IMR-90 (cell line): ENCODE measurements around the gene SLC6A11. TPM values are rescaled to one million over a fixed set of nuclear protein-coding genes. Genes with fewer than 3 reads are reported as not detected.

ENCODE experiments used
- ATAC-seq: fragments of 200-7000 bp; cut with Tn5 transposase; 2 replicates; pipeline ENCODE4 v1.9.1; 2020; ENCODE audit warnings: low read depth, mild to moderate bottlenecking, moderate library complexity
- BruUV-seq: library from RNA; stranded (reverse); fragments of 400-500 nt; replicated peaks from 2 replicates; lab custom pipeline; 2021; lab: Mats Ljungman, UMichigan
- CTCF ChIA-PET: fragments of 300-600 bp; formaldehyde crosslinking; extraction: SDS; loops from one replicate; lab custom pipeline; 2021; ENCODE audit warnings: antibody characterized with exemption; lab: Yijun Ruan, JAX
- POLR2A ChIA-PET: fragments of 300-600 bp; sonication (Branson Sonifier 250); formaldehyde crosslinking; loops from one replicate; lab custom pipeline; 2022; ENCODE audit warnings: antibody characterized with exemption; ENCODE audit not compliant: unreplicated experiment; lab: Charles Lee
- DNase-seq: peaks from one replicate; pipeline ENCODE4 v3.0.0; 2013
- H2AFZ ChIP-seq: replicated peaks from 2 replicates; pipeline ENCODE3; 2013; ENCODE audit warnings: low read length, mild to moderate bottlenecking; ENCODE audit not compliant: poor library complexity
- H2AK5ac ChIP-seq: 2 replicates; pipeline ENCODE4 v1.6.1; 2013; ENCODE audit warnings: low read depth, low read length, inconsistent platforms
- H2AK9ac ChIP-seq: replicated peaks from 2 replicates; pipeline ENCODE3; 2013; ENCODE audit warnings: mild to moderate bottlenecking, low read depth, low read length, moderate library complexity; ENCODE audit not compliant: poor library complexity
- H2BK120ac ChIP-seq: 2 replicates; pipeline ENCODE4 v1.6.1; 2013; ENCODE audit warnings: low read depth, low read length, inconsistent platforms
- H2BK15ac ChIP-seq: 3 replicates; pipeline ENCODE4 v1.6.1; 2013; ENCODE audit warnings: low read depth, low read length, inconsistent platforms
- H2BK20ac ChIP-seq: 2 replicates; pipeline ENCODE4 v1.6.1; 2013; ENCODE audit warnings: low read depth, mild to moderate bottlenecking, inconsistent platforms, low read length, moderate library complexity
- H2BK5ac ChIP-seq: 2 replicates; pipeline ENCODE4 v1.6.1; 2013; ENCODE audit warnings: mild to moderate bottlenecking, low read depth, low read length, inconsistent platforms; ENCODE audit not compliant: poor library complexity, severe bottlenecking
- H3K14ac ChIP-seq: replicated peaks from 2 replicates; pipeline ENCODE4 v1.6.1; 2013; ENCODE audit warnings: low read depth, low read length, inconsistent platforms
- H3K18ac ChIP-seq: 2 replicates; pipeline ENCODE4 v1.6.1; 2013; ENCODE audit warnings: low read depth, low read length, control low read depth
- H3K23ac ChIP-seq: 2 replicates; pipeline ENCODE4 v1.6.1; 2013; ENCODE audit warnings: low read depth, low read length, inconsistent platforms
- H3K27ac ChIP-seq: 2 replicates; pipeline ENCODE4 v1.5.1; 2013; ENCODE audit warnings: mild to moderate bottlenecking, control low read depth, low read length; ENCODE audit not compliant: insufficient read depth
- H3K27me3 ChIP-seq: 2 replicates; pipeline ENCODE4 v1.6.1; 2013; ENCODE audit warnings: low read length; ENCODE audit not compliant: control insufficient read depth, insufficient read depth
- H3K36me3 ChIP-seq: 2 replicates; pipeline ENCODE4 v1.6.1; 2013; ENCODE audit warnings: low read length, mixed read lengths; ENCODE audit not compliant: control insufficient read depth, insufficient read depth
- H3K4ac ChIP-seq: 2 replicates; pipeline ENCODE4 v1.6.1; 2013; ENCODE audit warnings: low read depth, low read length, inconsistent platforms
- H3K4me1 ChIP-seq: 2 replicates; pipeline ENCODE4 v1.6.1; 2013; ENCODE audit warnings: low read length, mixed read lengths; ENCODE audit not compliant: control insufficient read depth, insufficient read depth
- H3K4me2 ChIP-seq: 2 replicates; pipeline ENCODE4 v1.6.1; 2013; ENCODE audit warnings: low read depth, mild to moderate bottlenecking, control low read depth, low read length, moderate library complexity
- H3K4me3 ChIP-seq: 2 replicates; pipeline ENCODE4 v1.5.1; 2013; ENCODE audit warnings: low read depth, mild to moderate bottlenecking, control low read depth, low read length, moderate library complexity; ENCODE audit not compliant: insufficient read depth
- H3K56ac ChIP-seq: 2 replicates; pipeline ENCODE4 v1.6.1; 2013; ENCODE audit warnings: low read length, inconsistent platforms; ENCODE audit not compliant: insufficient read depth; ENCODE audit errors: extremely low read depth
- H3K79me1 ChIP-seq, 2 experiments: 2 replicates each; pipeline ENCODE4 v1.6.1; 2013; ENCODE audit warnings: low read length in 2 of 2, inconsistent platforms in 1 of 2, low read depth in 1 of 2
- H3K9ac ChIP-seq: 2 replicates; pipeline ENCODE4 v1.6.1; 2013; ENCODE audit warnings: low read depth, low read length, control low read depth
- H3K9me1 ChIP-seq: 2 replicates; pipeline ENCODE4 v1.6.1; 2013; ENCODE audit warnings: low read length, inconsistent platforms; ENCODE audit not compliant: insufficient read depth
- H3K9me3 ChIP-seq: 2 replicates; pipeline ENCODE4 v1.6.1; 2013; ENCODE audit warnings: low read length; ENCODE audit not compliant: control insufficient read depth, insufficient read depth
- H4K20me1 ChIP-seq: 2 replicates; pipeline ENCODE4 v1.6.1; 2013; ENCODE audit warnings: low read length, inconsistent platforms; ENCODE audit not compliant: insufficient read depth
- H4K5ac ChIP-seq: 2 replicates; pipeline ENCODE4 v1.6.1; 2013; ENCODE audit warnings: mild to moderate bottlenecking, low read depth, low read length, control low read depth
- H4K8ac ChIP-seq, 2 experiments: 2 replicates each; pipeline ENCODE4 v1.6.1; 2013; ENCODE audit warnings: low read depth in 2 of 2, low read length in 2 of 2, control low read depth in 1 of 2, inconsistent platforms in 1 of 2
- H4K91ac ChIP-seq: 2 replicates; pipeline ENCODE4 v1.6.1; 2013; ENCODE audit warnings: low read depth, low read length, inconsistent platforms; ENCODE audit not compliant: insufficient read depth
- BHLHE40 ChIP-seq: fragments of 150-350 bp; IDR thresholded peaks from 2 replicates; pipeline ENCODE4 v1.6.1; 2016; ENCODE audit warnings: mild to moderate bottlenecking, low read depth, low read length
- CEBPB ChIP-seq: IDR thresholded peaks from 2 replicates; pipeline ENCODE4 v1.6.1; 2012; ENCODE audit warnings: low read depth, low read length, improper control_type of control experiment
- CHD1 ChIP-seq: IDR thresholded peaks from 2 replicates; pipeline ENCODE4 v1.6.1; 2012; ENCODE audit warnings: low read depth, low read length, improper control_type of control experiment
- FOS ChIP-seq: fragments of 150-350 bp; IDR thresholded peaks from 2 replicates; pipeline ENCODE4 v1.6.1; 2016; ENCODE audit warnings: low read depth, low read length
- MAFK ChIP-seq: IDR thresholded peaks from 2 replicates; pipeline ENCODE4 v1.6.1; 2012; ENCODE audit warnings: low read depth, low read length, improper control_type of control experiment
- MAZ ChIP-seq: IDR thresholded peaks from 2 replicates; pipeline ENCODE4 v1.6.1; 2012; ENCODE audit warnings: low read depth, mild to moderate bottlenecking, low read length, improper control_type of control experiment, moderate library complexity, borderline replicate concordance
- MXI1 ChIP-seq: IDR thresholded peaks from 2 replicates; pipeline ENCODE4 v1.6.1; 2012; ENCODE audit warnings: low read depth, mild to moderate bottlenecking, low read length, moderate library complexity, borderline replicate concordance
- NFE2L2 ChIP-seq: fragments of 150-350 bp; IDR thresholded peaks from 2 replicates; pipeline ENCODE4 v1.6.1; 2016; ENCODE audit warnings: low read depth, mild to moderate bottlenecking, low read length
- POLR2A ChIP-seq: IDR thresholded peaks from 2 replicates; pipeline ENCODE4 v1.6.1; 2012; ENCODE audit warnings: mild to moderate bottlenecking, low read depth, low read length
- RAD21 ChIP-seq: IDR thresholded peaks from 2 replicates; pipeline ENCODE4 v1.6.1; 2012; ENCODE audit warnings: low read length, improper control_type of control experiment
- RCOR1 ChIP-seq: IDR thresholded peaks from 2 replicates; pipeline ENCODE4 v1.6.1; 2012; ENCODE audit warnings: mild to moderate bottlenecking, low read length, improper control_type of control experiment; ENCODE audit not compliant: insufficient replicate concordance
- RFX5 ChIP-seq: IDR thresholded peaks from 2 replicates; pipeline ENCODE4 v1.8.0; 2012; ENCODE audit warnings: low read depth, mild to moderate bottlenecking, low read length, moderate library complexity
- SMC3 ChIP-seq: fragments of 150-350 bp; IDR thresholded peaks from 2 replicates; pipeline ENCODE4 v1.6.1; 2016; ENCODE audit warnings: low read depth, mild to moderate bottlenecking, antibody characterized with exemption, low read length, moderate library complexity
- WGBS, 2 experiments: methylation state at CpG; one replicate each; pipeline versions ENCODE4 v1.1.5 to v1.1.7; 2013; ENCODE audit warnings: missing lambda C conversion rate in 2 of 2; ENCODE audit not compliant: insufficient read length in 1 of 2; ENCODE audit errors: extremely low coverage in 2 of 2; 5-methylcytosine and 5-hydroxymethylcytosine counted together
- dilution Hi-C: fragments of 300-500 bp; cut with HindIII; formaldehyde crosslinking; loops from one replicate; pipeline ENCODE4 v1.14.3; 2018; ENCODE audit warnings: low sequenced_read_pairs; ENCODE audit not compliant: unreplicated experiment
- in situ Hi-C: fragments of 300-500 bp; cut with MboI; formaldehyde crosslinking; loops from 3 replicates; pipeline ENCODE4 v1.14.3; 2019; ENCODE audit warnings: low sequenced_read_pairs, inconsistent platforms, mixed read lengths
- intact Hi-C: fragments of 100-400 bp; cut with micrococcal nuclease; formaldehyde crosslinking; loops from 2 replicates; pipeline ENCODE4 v1.10.0; 2022
- polyA plus RNA-seq, 3 experiments: library from polyadenylated mRNA; depleted of rRNA; stranded (reverse); fragments of >200 nt; gene quantifications; 2 replicates each; pipeline ENCODE4 v1.2.3, GENCODE V29; 2012; ENCODE audit warnings: low replicate concordance in 1 of 3
- total RNA-seq: library from RNA; depleted of rRNA; stranded (reverse); fragments of >200 nt; gene quantifications from 2 replicates; pipeline ENCODE4 v1.2.3, GENCODE V29; 2012
- TF ChIP-seq, protein P1 (sequence below): fragments of 150-350 bp; IDR thresholded peaks from 2 replicates; pipeline ENCODE4 v1.6.1; 2016; ENCODE audit warnings: low read depth, mild to moderate bottlenecking, low read length, moderate library complexity, borderline replicate concordance
- TF ChIP-seq, protein P2 (sequence below): fragments of 150-350 bp; IDR thresholded peaks from 2 replicates; pipeline ENCODE4 v1.6.1; 2017; ENCODE audit warnings: mild to moderate bottlenecking, antibody characterized with exemption, low read length, low read depth
- TF ChIP-seq, protein P3 (sequence below): conservative IDR thresholded peaks from 2 replicates; pipeline ENCODE4 v1.5.1; 2012; ENCODE audit warnings: mild to moderate bottlenecking, low read depth, low read length, improper control_type of control experiment

The SLC6A11 gene
- total and polyA plus RNA-seq, 2 of the 4 experiments (the other 2 are of a cell fraction): not detected

DNA sequence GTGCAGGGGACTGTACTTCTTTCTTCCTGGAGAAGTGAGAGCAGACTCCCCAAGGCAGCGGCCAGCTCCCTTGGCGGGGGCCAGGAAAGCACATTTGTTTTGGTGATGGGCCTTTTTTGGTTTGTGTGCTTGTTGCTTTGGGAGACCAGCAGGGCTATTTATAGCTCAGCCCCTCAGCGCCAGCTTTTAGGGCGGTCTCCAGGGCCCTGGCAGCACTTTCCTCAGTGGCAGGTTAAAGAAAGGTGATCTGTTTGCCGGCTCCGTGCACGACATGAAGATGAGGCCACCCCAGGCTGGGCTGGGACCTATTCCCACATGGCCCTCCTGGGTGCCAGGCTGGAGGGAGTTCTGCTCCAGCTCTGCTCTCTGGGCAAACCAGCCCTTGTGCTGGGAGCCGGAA, 21.8 kb downstream of the SLC6A11 start:
- TF ChIP-seq NFE2L2 (no peak), MAZ (no peak), FOS (no peak), RFX5 (no peak), POLR2A (no peak), RAD21 (no peak), CHD1 (no peak), RCOR1 (no peak), BHLHE40 (no peak), MXI1 (no peak), CEBPB (no peak), MAFK (no peak), SMC3 (no peak)
- TF ChIP-seq, protein P1, sequence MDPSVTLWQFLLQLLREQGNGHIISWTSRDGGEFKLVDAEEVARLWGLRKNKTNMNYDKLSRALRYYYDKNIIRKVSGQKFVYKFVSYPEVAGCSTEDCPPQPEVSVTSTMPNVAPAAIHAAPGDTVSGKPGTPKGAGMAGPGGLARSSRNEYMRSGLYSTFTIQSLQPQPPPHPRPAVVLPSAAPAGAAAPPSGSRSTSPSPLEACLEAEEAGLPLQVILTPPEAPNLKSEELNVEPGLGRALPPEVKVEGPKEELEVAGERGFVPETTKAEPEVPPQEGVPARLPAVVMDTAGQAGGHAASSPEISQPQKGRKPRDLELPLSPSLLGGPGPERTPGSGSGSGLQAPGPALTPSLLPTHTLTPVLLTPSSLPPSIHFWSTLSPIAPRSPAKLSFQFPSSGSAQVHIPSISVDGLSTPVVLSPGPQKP: no peak
- TF ChIP-seq, protein P2, sequence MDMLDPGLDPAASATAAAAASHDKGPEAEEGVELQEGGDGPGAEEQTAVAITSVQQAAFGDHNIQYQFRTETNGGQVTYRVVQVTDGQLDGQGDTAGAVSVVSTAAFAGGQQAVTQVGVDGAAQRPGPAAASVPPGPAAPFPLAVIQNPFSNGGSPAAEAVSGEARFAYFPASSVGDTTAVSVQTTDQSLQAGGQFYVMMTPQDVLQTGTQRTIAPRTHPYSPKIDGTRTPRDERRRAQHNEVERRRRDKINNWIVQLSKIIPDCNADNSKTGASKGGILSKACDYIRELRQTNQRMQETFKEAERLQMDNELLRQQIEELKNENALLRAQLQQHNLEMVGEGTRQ: no peak
- TF ChIP-seq, protein P3, sequence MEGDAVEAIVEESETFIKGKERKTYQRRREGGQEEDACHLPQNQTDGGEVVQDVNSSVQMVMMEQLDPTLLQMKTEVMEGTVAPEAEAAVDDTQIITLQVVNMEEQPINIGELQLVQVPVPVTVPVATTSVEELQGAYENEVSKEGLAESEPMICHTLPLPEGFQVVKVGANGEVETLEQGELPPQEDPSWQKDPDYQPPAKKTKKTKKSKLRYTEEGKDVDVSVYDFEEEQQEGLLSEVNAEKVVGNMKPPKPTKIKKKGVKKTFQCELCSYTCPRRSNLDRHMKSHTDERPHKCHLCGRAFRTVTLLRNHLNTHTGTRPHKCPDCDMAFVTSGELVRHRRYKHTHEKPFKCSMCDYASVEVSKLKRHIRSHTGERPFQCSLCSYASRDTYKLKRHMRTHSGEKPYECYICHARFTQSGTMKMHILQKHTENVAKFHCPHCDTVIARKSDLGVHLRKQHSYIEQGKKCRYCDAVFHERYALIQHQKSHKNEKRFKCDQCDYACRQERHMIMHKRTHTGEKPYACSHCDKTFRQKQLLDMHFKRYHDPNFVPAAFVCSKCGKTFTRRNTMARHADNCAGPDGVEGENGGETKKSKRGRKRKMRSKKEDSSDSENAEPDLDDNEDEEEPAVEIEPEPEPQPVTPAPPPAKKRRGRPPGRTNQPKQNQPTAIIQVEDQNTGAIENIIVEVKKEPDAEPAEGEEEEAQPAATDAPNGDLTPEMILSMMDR: no peak
- Histone ChIP-seq H3K27ac (no peak overlapping the region), H3K23ac (no peak overlapping the region), H2AK5ac (no peak overlapping the region), H3K4me1 (no peaks in the 10 kb centered on the region), H4K20me1 (no peaks in the 10 kb centered on the region; the same call in 1 of the 2 replicates), H3K4me2 (no peak overlapping the region), H3K56ac (no peak overlapping the region), H2BK15ac (no peak overlapping the region), H3K9me1 (no peaks in the 10 kb centered on the region), H3K9ac (no peak overlapping the region), H2BK120ac (no peak overlapping the region), H2AFZ (no peak overlapping the region), H2BK5ac (no peak overlapping the region), H4K5ac (no peak overlapping the region), H2BK20ac (no peak overlapping the region), H4K8ac (no peak overlapping the region), H4K91ac (no peak overlapping the region), H3K14ac (no peak overlapping the region), H3K18ac (no peak overlapping the region), H2AK9ac (no peak overlapping the region), H3K79me1 (no peaks in the 10 kb centered on the region), H3K36me3 (no peaks in the 10 kb centered on the region), H3K9me3 (no peaks in the 10 kb centered on the region), H3K4ac (no peak overlapping the region), H3K4me3 (no peak overlapping the region), H3K27me3 (peaks cover 6% of the 10 kb centered on the region; the same call in 1 of the 2 replicates)
- dilution Hi-C loops (no loop called here), in situ Hi-C loops (no loop called here), intact Hi-C loops (no loop called here)
- BruUV-seq: no TSS peak
- no peak for DNase-seq
- CTCF ChIA-PET: no interaction called here
- no CpG with 5 or more reads among the region's 8 CpGs for WGBS, 2 experiments
- POLR2A ChIA-PET: no interaction called here
- no peak for ATAC-seq
